Hindlimb muscle (tissue), 1 donor: ENCODE measurements around the gene STX12. TPM values are rescaled to one million over a fixed set of nuclear protein-coding genes. Genes with fewer than 3 reads are reported as not detected.
"Not testable (repeated sequence)": the region's sequence is repeated elsewhere in the genome, so short reads cannot be mapped to it uniquely, and the experiment has no call there.

Experiments used
- DNase-seq: peaks from one replicate; pipeline ENCODE4 v3.0.0-alpha.2; 2013
- polyA plus RNA-seq: library from polyadenylated mRNA; unstranded; fragments of 120-200 nt; gene quantifications from one replicate; pipeline ENCODE4 v1.2.1, GENCODE V29; 2013; ENCODE audit not compliant: insufficient read length

The STX12 gene
- polyA plus RNA-seq, 1 donor: 29.0 TPM

DNA sequence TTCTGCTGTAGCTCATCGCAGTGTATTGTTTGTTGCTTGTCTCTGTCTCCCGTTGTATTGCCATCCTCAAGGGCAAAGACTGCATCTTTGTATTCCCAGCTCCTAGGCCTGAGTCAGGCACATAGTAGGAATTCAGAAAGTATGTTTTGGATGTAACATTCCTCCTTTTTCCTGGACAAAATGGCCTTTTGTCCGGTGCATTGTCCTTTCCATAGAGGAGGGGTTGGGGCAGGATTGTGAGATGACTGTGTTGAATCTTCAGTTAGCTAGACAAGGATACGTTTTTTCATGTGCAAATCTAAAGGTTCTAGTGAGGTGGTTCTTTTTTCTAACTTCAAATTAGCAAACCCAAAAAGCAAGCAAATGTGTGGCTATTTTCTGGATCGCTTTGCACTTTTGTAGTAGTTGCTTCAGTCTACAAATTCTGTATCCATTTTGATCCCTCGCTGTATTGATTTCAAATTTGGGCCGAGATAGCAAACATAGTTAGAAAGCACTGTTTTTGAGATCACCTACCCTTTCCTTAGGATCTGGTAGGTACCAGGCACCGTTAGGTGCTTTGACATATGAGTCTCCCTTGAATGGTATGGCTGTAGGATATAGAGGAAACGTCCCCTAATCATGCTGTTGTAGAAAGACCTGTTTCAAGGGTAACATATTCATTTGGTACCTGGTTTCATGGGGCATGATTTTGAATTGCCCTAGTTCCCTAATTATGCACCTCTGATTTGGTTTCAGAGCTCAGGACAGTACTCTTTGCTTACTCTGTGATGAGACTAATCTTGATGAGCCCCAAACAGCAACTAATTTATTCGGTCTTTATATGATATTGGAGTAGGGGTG lies 58.8 kb downstream of the STX12 start:
- no peak for DNase-seq

DNA sequence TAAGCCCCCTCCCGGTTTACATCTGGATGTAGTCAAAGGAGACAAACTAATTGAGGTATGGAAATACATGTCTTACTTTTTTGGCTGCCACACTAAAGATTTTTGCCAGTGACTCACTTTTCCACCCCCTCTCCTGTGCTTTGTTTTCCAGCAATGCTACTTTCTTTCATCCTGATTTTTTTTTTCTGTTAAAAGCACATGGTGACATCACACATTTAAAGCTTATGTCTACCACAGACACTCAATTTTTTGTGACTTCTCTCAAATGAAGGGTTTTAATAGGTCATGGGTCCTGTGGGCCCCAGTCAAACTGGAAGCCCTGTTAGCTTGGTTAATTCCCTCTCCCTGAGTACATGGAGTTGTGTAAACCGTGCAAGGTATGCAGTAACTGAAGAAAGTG lies 59.7 kb downstream of the STX12 start:
- DNase-seq: no peak

GRCh38 chr1:27833470-27833869 lies 60.5 kb downstream of the STX12 start:
- DNase-seq: no peak

- no peak for DNase-seq
These were observed 62.0 kb downstream of the STX12 start for GRCh38 chr1:27835046-27835445.

DNA sequence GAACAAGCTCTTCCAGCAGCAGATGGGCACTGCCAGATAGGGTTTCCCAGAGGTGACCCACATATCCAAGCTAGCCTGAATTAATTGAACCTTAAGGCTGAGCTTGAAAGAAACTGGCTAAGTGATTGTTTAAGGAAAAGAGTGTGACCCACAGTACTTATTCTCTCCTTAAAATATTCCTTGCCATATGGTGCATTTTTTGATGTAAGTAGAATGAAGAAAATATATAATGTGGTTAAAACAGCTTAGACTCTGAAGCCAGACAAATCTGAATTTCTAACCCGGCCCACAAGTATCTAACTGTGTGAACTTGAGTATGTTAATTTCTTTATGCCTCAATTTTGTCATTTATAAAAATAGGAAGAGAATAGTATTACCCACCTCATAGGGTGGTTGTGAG lies 62.5 kb downstream of the STX12 start:
- no peak for DNase-seq

DNA sequence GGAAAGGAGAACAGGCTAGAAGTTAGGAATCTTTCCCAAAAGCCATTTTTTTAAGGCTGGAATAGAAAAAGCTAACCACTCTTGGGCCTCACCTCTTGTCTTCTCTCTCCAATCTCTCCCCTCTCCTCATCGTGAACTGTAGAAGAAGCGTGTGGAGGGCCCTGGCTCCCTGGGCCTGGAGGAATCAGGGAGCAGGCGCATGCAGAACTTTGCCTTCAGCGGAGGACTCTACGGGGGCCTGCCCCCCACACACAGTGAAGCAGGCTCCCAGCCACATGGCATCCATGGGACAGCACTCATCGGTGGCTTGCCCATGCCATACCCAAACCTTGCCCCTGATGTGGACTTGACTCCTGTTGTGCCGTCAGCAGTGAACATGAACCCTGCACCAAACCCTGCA lies 76.9 kb downstream of the STX12 start:
- no peak for DNase-seq

- DNase-seq: no peak
These were observed 82.1 kb downstream of the STX12 start for GRCh38 chr1:27855085-27855484.

DNA sequence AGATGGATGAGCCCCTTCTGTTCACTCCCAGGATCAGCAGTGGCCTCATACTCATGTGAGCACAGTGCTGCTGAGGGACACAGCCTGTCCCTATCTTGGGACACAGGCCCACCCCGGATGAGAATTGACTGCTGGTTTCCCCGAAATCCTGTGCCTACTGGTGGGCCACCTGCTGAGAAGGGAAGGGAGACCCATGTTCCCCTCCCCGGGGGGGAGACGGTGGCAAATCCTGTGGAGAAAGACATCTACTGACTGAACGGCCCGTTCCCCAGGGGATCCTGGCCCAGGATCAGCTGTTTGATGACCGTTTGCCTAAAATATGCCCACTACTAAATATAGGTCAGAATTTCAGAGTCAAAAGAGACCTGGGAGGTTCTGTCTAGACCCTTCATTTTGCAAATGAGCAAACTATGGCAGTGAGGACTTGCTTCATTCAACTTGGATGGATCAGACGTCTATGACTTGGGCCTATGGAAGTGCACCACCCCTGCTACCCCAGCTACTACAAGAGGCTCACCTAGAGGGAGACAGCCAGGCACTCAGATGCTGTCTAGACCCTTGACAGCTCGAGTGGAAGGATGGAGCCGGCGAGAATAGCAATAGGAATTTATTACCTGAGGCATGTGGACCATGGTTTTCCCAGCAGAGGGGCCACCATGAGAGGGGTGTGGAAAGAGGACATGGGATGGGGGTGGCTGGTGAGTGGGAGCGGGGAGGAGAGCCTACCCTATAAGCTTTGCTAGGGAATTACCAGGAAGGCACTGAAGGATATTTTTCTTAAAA lies 83.7 kb downstream of the STX12 start:
- DNase-seq: no peak

GRCh38 chr1:27857552-27857951 lies 84.5 kb downstream of the STX12 start:
- DNase-seq: not testable (repeated sequence)

GRCh38 chr1:27858072-27858948 lies 85.3 kb downstream of the STX12 start:
- DNase-seq: peak; percentile 69

- no peak for DNase-seq
These were observed 86.0 kb downstream of the STX12 start for GRCh38 chr1:27858949-27859576.

- DNase-seq: no peak
These were observed 88.4 kb downstream of the STX12 start for GRCh38 chr1:27861436-27861835.

- DNase-seq: no peak
These were observed 89.0 kb downstream of the STX12 start for GRCh38 chr1:27862004-27862403.

- DNase-seq: peak; percentile 59
These were observed 89.9 kb downstream of the STX12 start for GRCh38 chr1:27862671-27863537.

- no peak for DNase-seq
These were observed 90.5 kb downstream of the STX12 start for GRCh38 chr1:27863538-27863915.

DNA sequence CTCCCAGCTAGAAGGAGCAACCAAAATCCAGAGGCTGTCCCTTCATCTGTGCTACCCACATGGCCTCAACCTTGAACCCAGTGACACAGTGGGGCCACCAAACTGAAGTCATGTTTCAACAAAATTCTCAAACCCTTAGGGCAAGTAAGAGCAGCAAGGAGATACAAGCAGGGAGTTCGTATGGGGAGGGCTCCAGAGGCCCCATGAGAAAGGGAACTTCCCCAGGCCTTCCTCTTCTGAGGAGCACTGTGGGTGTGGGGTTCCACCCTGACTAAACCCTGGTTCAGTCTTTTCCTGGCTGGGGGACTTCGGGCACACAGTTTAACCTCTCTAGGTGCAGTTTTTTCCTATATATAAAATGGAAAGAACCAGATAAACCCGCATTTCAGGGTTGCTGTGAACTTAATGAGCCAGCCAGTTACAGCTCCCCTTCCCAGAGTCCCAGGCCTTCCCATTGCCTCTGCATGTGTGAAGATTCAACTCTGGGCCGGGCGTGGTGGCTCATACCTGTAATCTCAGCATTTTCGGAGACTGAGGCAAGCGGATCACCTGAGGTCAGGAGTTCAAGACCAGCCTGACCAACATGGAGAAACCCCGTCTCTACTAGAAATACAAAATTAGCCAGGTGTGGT lies 91.4 kb downstream of the STX12 start:
- no peak for DNase-seq

DNA sequence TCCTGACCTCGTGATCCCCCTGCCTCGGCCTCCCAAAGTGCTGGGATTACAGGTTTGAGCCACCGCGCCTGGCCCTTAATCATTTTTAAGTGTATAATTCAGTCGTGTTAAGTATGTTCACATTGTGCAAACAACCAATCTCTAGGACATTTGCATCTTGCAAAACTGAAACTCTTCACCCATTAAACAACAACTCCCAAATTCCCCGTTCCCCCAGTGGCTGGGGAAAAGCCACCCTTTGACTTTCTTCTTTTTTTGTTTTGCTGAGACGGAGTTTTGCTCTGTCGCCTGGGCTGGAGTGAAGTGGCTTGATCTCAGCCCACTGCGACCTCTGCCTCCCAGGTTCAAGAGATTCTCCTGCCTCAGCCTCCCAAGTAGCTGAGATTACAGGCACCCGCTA lies 92.8 kb downstream of the STX12 start:
- no peak for DNase-seq

DNA sequence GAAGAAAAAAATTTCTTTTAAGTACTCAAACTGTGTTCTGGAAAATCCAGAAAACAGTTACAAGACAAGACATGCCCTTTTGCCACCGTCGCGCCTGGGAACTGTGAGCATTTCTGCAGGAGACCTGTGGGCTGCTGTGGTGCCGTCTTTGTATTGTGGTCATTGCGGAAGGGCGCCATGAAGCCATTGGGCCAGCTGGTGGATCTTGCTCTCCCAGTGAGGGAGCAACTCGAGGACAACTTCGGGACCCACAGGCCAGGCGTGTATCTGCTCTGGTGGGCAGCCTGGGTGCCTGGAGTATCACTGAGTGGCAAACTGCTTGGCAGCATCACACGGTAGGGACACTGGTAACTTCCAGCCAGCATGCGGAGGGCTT lies 95.5 kb downstream of the STX12 start:
- no peak for DNase-seq

DNA sequence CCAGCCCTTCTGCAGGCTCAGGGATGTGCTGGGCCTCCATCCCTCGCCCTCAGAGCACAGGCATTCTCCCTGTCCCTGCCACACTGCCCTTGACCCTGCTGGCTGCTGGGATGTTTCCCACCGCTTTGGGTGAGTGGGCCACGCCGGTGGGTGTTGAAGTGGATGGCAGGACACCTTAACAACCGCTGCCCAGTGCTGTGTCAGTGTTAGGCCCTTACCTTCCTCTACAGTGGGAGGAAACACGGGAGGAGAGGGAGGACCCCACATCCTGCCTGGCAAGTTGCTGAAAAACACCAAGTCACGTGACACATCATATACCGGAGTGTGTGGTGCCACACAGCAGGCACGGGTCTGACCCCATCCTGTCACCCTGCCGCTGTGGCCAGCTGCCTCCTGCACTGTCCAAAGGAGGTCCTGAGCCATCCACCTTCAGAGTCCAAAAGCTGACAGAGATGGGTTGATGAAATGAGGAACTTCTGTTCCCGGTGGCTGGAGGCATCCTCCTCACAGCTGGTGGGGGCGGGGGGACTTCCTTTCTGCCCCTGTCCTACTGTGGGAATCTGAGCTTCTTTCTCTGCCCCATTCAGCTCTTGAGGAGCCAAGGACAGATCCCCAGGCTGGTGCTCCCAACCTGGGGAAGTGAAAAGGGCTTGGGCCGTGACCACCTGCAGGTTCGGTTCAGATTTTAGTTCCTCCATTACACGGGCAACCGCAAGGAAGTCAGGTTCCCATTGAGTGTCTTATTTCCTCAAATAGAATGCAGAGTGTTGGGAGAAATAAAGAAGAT lies 96.1 kb downstream of the STX12 start:
- no peak for DNase-seq

- DNase-seq: no peak
These were observed 96.7 kb downstream of the STX12 start for GRCh38 chr1:27869719-27870085.
